Testis (tissue), 2 donors: ENCODE measurements around the gene OR2M7.

Experiments
- CTCF ChIP-seq, 3 experiments: fragments of 450-650 bp in 2 of 3; fragments of 200-600 bp in 1 of 3; sonication (generic) in 1 of 3; IDR thresholded peaks; one replicate each; pipeline ENCODE4 v1.5.1; 2016 to 2019; ENCODE audit warnings: antibody characterized with exemption in 3 of 3, mild to moderate bottlenecking in 2 of 3, moderate library complexity in 1 of 3
- POLR2A ChIP-seq: fragments of 450-650 bp; IDR thresholded peaks from one replicate; pipeline ENCODE4 v1.6.1; 2017; ENCODE audit warnings: antibody characterized with exemption, mild to moderate bottlenecking, moderate library complexity

GRCh38 chr1:248359415-248359814 lies 35.0 kb upstream of the OR2M7 start:
- no peak for TF ChIP-seq POLR2A
- TF ChIP-seq CTCF (IDR thresholded peaks at IDR 0.05) = no peak
